Kidney epithelial cell (primary cell): Measurements from ENCODE around the gene EPHB4. TPM values are rescaled to one million over a fixed set of nuclear protein-coding genes. Genes with fewer than 3 reads are reported as not detected.
A peak's percentile ranks its signal among the peaks of the same experiment; 100 is the strongest.

Experiments used
- DNase-seq: peaks from one replicate; pipeline ENCODE4 v3.0.0-alpha.2; 2010; ENCODE audit warnings: low read depth
- H3K27me3 ChIP-seq: 2 replicates; pipeline ENCODE4 v1.6.0; 2011; ENCODE audit warnings: low read length; ENCODE audit not compliant: control insufficient read depth, insufficient read depth
- H3K36me3 ChIP-seq: 2 replicates; pipeline ENCODE4 v1.5.1; 2011; ENCODE audit warnings: low read length; ENCODE audit not compliant: control insufficient read depth, insufficient read depth
- H3K4me3 ChIP-seq: 2 replicates; pipeline ENCODE4 v1.5.1; 2011; ENCODE audit warnings: low read depth, mild to moderate bottlenecking, control low read depth, low read length
- total RNA-seq: library from RNA; depleted of rRNA; stranded (reverse); fragments of >200 nt; gene quantifications from 2 replicates; pipeline ENCODE4 v1.2.3, GENCODE V29; 2015
- TF ChIP-seq, protein P1 (sequence below): IDR thresholded peaks from 2 replicates; pipeline ENCODE4 v1.5.1; 2011; ENCODE audit warnings: mild to moderate bottlenecking, moderate library complexity, low read length, control low read depth, inconsistent platforms; ENCODE audit not compliant: insufficient read depth, poor library complexity, severe bottlenecking

The EPHB4 gene
- total RNA-seq, 1 donor from 2014 or later, result 138 TPM

- TF ChIP-seq, protein P1, sequence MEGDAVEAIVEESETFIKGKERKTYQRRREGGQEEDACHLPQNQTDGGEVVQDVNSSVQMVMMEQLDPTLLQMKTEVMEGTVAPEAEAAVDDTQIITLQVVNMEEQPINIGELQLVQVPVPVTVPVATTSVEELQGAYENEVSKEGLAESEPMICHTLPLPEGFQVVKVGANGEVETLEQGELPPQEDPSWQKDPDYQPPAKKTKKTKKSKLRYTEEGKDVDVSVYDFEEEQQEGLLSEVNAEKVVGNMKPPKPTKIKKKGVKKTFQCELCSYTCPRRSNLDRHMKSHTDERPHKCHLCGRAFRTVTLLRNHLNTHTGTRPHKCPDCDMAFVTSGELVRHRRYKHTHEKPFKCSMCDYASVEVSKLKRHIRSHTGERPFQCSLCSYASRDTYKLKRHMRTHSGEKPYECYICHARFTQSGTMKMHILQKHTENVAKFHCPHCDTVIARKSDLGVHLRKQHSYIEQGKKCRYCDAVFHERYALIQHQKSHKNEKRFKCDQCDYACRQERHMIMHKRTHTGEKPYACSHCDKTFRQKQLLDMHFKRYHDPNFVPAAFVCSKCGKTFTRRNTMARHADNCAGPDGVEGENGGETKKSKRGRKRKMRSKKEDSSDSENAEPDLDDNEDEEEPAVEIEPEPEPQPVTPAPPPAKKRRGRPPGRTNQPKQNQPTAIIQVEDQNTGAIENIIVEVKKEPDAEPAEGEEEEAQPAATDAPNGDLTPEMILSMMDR, result no peak
- Histone ChIP-seq H3K36me3 (peaks cover 2% of the 10 kb centered on the region), H3K4me3 (peak overlapping the region; percentile 78), H3K27me3 (no peaks in the 10 kb centered on the region)
- DNase-seq, result no peak
Observed at GRCh38 chr7:100825215-100825671, 2.1 kb downstream of the EPHB4 start.

- H3K4me3 ChIP-seq, result peak overlapping the region; percentile 78
- H3K27me3 ChIP-seq, result no peaks in the 10 kb centered on the region
- peaks cover 2% of the 10 kb centered on the region for H3K36me3 ChIP-seq
- no peak for DNase-seq
- TF ChIP-seq, protein P1, result no peak
Observed at GRCh38 chr7:100824499-100825214, 2.7 kb downstream of the EPHB4 start.

DNA sequence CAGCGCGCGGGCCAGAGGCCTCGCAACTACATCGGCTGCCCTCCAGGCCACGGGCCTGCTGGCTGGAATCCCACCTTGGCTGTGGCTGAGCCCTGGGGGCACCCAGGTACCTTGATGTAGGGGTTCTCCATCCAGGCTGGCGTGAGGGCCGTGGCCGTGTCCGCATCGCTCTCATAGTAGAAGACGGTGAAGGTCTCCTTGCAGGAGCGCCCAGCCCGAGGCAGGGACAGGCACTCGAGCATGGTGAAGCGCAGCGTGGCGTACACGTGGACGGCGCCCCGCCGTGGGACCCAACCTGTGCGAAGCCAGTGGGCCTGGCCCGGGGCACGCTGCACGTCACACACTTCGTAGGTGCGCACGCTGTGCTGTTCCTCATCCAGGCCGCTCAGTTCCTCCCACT lies 3.8 kb downstream of the EPHB4 start:
- TF ChIP-seq, protein P1, result no peak
- H3K36me3 ChIP-seq, result peaks cover 2% of the 10 kb centered on the region
- no peak for DNase-seq

GRCh38 chr7:100823140-100823525 lies 4.2 kb downstream of the EPHB4 start:
- no peaks in the 10 kb centered on the region for H3K27me3 ChIP-seq
- DNase-seq, result no peak
- TF ChIP-seq, protein P1, result no peak
- H3K36me3 ChIP-seq, result peaks cover 2% of the 10 kb centered on the region
- no peak overlapping the region for H3K4me3 ChIP-seq

More for the DNA sequence above, 3.8 kb downstream of the EPHB4 start:
- no peaks in the 10 kb centered on the region for H3K27me3 ChIP-seq
- no peak overlapping the region for H3K4me3 ChIP-seq

DNA sequence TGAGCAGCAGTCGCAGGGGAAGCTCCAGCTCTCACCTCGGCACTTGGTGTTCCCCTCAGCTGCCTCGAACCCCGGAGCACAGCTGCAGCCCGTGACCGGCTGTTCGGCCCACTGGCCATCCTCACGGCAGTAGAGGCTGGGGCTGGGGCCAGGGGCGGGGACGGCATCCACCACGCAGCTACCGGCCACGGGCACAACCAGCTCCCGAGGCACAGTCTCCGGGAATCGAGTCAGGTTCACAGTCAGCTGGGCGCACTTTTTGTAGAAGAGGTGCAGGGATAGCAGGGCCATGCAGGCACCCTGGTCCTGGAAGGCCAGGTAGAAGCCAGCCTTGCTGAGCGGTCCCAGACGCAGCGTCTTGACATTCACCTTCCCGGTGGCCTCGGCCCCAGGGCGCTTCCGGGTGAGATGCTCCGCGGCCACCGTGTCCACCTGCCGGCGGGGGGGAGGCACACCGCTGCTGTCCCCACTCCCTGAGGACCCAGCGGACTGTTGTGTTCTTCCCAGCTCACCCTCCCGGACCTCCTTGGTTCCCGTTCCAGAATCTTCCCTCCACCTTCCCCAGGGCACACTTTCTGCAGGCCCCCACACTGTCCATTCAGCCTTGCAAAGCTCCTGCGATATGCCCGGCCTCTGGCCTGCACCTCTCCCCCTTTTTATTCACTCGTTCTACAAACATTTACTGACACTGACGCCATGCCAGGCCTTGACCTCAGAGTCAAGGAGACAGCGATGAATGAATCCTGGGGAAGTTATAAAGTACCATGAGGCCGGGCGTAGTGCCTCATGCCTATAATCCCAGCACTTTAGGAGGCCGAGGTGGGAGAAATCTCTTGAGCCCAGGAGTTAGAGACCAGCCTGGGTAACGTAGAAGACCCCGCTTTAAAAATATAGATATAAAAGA lies 4.8 kb downstream of the EPHB4 start:
- Histone ChIP-seq H3K27me3 (no peaks in the 10 kb centered on the region), H3K4me3 (no peak overlapping the region), H3K36me3 (peaks cover 2% of the 10 kb centered on the region)
- DNase-seq, result no peak
- TF ChIP-seq, protein P1, result no peak
